Measurements from ENCODE around the gene ATP2A3. TPM values are rescaled to one million over a fixed set of nuclear protein-coding genes. Genes with fewer than 3 reads are reported as not detected.

ATP2A3 gene
- total RNA-seq, 1 experiment from 2014 or later: 3.3 TPM

GRCh38 chr17:3988297-3989040 lies 24.2 kb upstream of the ATP2A3 start:
- Histone ChIP-seq H3K9me2 (replicated peaks; ENCODE audit: low read length) (no peaks in the 10 kb centered on the region), H3K4me3 (ENCODE audit: low read length) (no peak overlapping the region), H3K27me3 (ENCODE audit: low read length) (no peaks in the 10 kb centered on the region), H3K9ac (ENCODE audit: low read length) (no peak overlapping the region), H3K4me1 (ENCODE audit: insufficient read depth, low read length) (no peaks in the 10 kb centered on the region), H3K4me2 (ENCODE audit: low read length) (no peak overlapping the region), H3K27ac (ENCODE audit: low read length) (no peak overlapping the region), H2AFZ (ENCODE audit: low read length) (no peak overlapping the region), H3K79me2 (ENCODE audit: low read length) (no peaks in the 10 kb centered on the region), H3F3A (ENCODE audit: low read length, unreplicated experiment) (no peaks in the 10 kb centered on the region), H3K9me3 (ENCODE audit: low read length) (no peaks in the 10 kb centered on the region), H4K20me1 (ENCODE audit: low read length) (no peaks in the 10 kb centered on the region), H3K36me3 (ENCODE audit: low read depth, low read length) (no peaks in the 10 kb centered on the region)
- intact Hi-C loops (cut with micrococcal nuclease): no loop called here
- TF ChIP-seq EZH2 (IDR thresholded peaks at IDR 0.05; ENCODE audit: low read length, unreplicated experiment) (no peak), CTCF (conservative IDR thresholded peaks at IDR 0.05; ENCODE audit: low read depth, low read length) (no peak), EZH2phosphoT487 (IDR thresholded peaks at IDR 0.05; ENCODE audit: borderline replicate concordance, low read length) (no peak)
- CTCF ChIA-PET: no interaction called here
- no peak for DNase-seq
- ATAC-seq: no peak
- BruUV-seq (replicated peaks): no TSS peak
- POLR2A ChIA-PET (ENCODE audit: unreplicated experiment): no interaction called here

- H2AFZ ChIP-seq (ENCODE audit: low read length): no peak overlapping the region
- TF ChIP-seq EZH2phosphoT487 (IDR thresholded peaks at IDR 0.05; ENCODE audit: borderline replicate concordance, low read length) (no peak), CTCF (conservative IDR thresholded peaks at IDR 0.05; ENCODE audit: low read depth, low read length) (no peak), EZH2 (IDR thresholded peaks at IDR 0.05; ENCODE audit: low read length, unreplicated experiment) (no peak)
- H3K4me1 ChIP-seq (ENCODE audit: insufficient read depth, low read length): no peaks in the 10 kb centered on the region
- H3K79me2 ChIP-seq (ENCODE audit: low read length): no peaks in the 10 kb centered on the region
- H3K4me2 ChIP-seq (ENCODE audit: low read length): no peak overlapping the region
- intact Hi-C loops (cut with micrococcal nuclease): no loop called here
- no peaks in the 10 kb centered on the region for H3K9me3 ChIP-seq (ENCODE audit: low read length)
- DNase-seq (no peak), ATAC-seq (no peak)
- ChIA-PET POLR2A (ENCODE audit: unreplicated experiment) (no interaction called here), CTCF (no interaction called here)
- no peaks in the 10 kb centered on the region for H3F3A ChIP-seq (ENCODE audit: low read length, unreplicated experiment)
- H3K9ac ChIP-seq (ENCODE audit: low read length): no peak overlapping the region
- H3K4me3 ChIP-seq (ENCODE audit: low read length): no peak overlapping the region
- no peak overlapping the region for H3K27ac ChIP-seq (ENCODE audit: low read length)
- no peaks in the 10 kb centered on the region for H3K9me2 ChIP-seq (replicated peaks; ENCODE audit: low read length)
- no peaks in the 10 kb centered on the region for H3K27me3 ChIP-seq (ENCODE audit: low read length)
- no TSS peak for BruUV-seq (replicated peaks)
- no peaks in the 10 kb centered on the region for H4K20me1 ChIP-seq (ENCODE audit: low read length)
- H3K36me3 ChIP-seq (ENCODE audit: low read depth, low read length): no peaks in the 10 kb centered on the region
These were observed 22.7 kb upstream of the ATP2A3 start for GRCh38 chr17:3986939-3987335.

GRCh38 chr17:3986270-3986938 lies 22.2 kb upstream of the ATP2A3 start:
- H4K20me1 ChIP-seq (ENCODE audit: low read length): no peaks in the 10 kb centered on the region
- TF ChIP-seq EZH2phosphoT487 (IDR thresholded peaks at IDR 0.05; ENCODE audit: borderline replicate concordance, low read length) (no peak), EZH2 (IDR thresholded peaks at IDR 0.05; ENCODE audit: low read length, unreplicated experiment) (no peak), CTCF (conservative IDR thresholded peaks at IDR 0.05; ENCODE audit: low read depth, low read length) (no peak)
- CTCF ChIA-PET: no interaction called here
- H3F3A ChIP-seq (ENCODE audit: low read length, unreplicated experiment): no peaks in the 10 kb centered on the region
- no peaks in the 10 kb centered on the region for H3K36me3 ChIP-seq (ENCODE audit: low read depth, low read length)
- ATAC-seq (no peak), DNase-seq (no peak)
- BruUV-seq (replicated peaks): no TSS peak
- no peak overlapping the region for H3K4me2 ChIP-seq (ENCODE audit: low read length)
- no peak overlapping the region for H3K27ac ChIP-seq (ENCODE audit: low read length)
- H3K9me3 ChIP-seq (ENCODE audit: low read length): no peaks in the 10 kb centered on the region
- no peaks in the 10 kb centered on the region for H3K4me1 ChIP-seq (ENCODE audit: insufficient read depth, low read length)
- H3K4me3 ChIP-seq (ENCODE audit: low read length): no peak overlapping the region
- H2AFZ ChIP-seq (ENCODE audit: low read length): no peak overlapping the region
- H3K9me2 ChIP-seq (replicated peaks; ENCODE audit: low read length): no peaks in the 10 kb centered on the region
- POLR2A ChIA-PET (ENCODE audit: unreplicated experiment): no interaction called here
- no peak overlapping the region for H3K9ac ChIP-seq (ENCODE audit: low read length)
- intact Hi-C loops (cut with micrococcal nuclease): no loop called here
- no peaks in the 10 kb centered on the region for H3K79me2 ChIP-seq (ENCODE audit: low read length)
- no peaks in the 10 kb centered on the region for H3K27me3 ChIP-seq (ENCODE audit: low read length)
